Panc1 (cell line): ENCODE data around the gene KANSL2. TPM values are rescaled to one million over a fixed set of nuclear protein-coding genes. Genes with fewer than 3 reads are reported as not detected.

Source experiments
- ATAC-seq: fragments of 200-7000 bp; cut with Tn5 transposase; 2 replicates; pipeline ENCODE4 v1.9.1; 2020; ENCODE audit warnings: mild to moderate bottlenecking, moderate library complexity
- BruUV-seq: library from RNA; stranded (reverse); fragments of 400-500 nt; replicated peaks from 2 replicates; lab custom pipeline; 2021; lab: Mats Ljungman, UMichigan
- CTCF ChIA-PET: fragments of 300-600 bp; sonication (Branson Sonifier 250); formaldehyde crosslinking; loops from one replicate; lab custom pipeline; 2022; ENCODE audit warnings: antibody characterized with exemption; lab: Charles Lee
- POLR2A ChIA-PET: fragments of 300-600 bp; sonication (Branson Sonifier 250); formaldehyde crosslinking; loops from one replicate; lab custom pipeline; 2022; ENCODE audit warnings: antibody characterized with exemption; lab: Charles Lee
- DNase-seq: peaks from one replicate; pipeline ENCODE4 v3.0.0-alpha.2; 2010; ENCODE audit warnings: low read depth, low spot score
- H3K27ac ChIP-seq: 2 replicates; pipeline ENCODE4 v1.5.1; 2011; ENCODE audit warnings: mild to moderate bottlenecking, low read length, inconsistent platforms
- H3K27me3 ChIP-seq: fragments of 200-500 bp; sonication (Bioruptor generic); 2 replicates; pipeline ENCODE4 v1.6.0; 2014; ENCODE audit warnings: low read length, inconsistent platforms; ENCODE audit not compliant: control insufficient read depth, insufficient read depth
- H3K36me3 ChIP-seq: fragments of 200-500 bp; sonication (Bioruptor generic); 2 replicates; pipeline ENCODE4 v1.5.1; 2014; ENCODE audit warnings: inconsistent platforms, mild to moderate bottlenecking, low read length, moderate library complexity; ENCODE audit not compliant: control insufficient read depth, insufficient read depth
- H3K4me1 ChIP-seq: 2 replicates; pipeline ENCODE4 v1.5.1; 2011; ENCODE audit warnings: inconsistent platforms, mild to moderate bottlenecking, low read length, moderate library complexity; ENCODE audit not compliant: control insufficient read depth, insufficient read depth
- H3K4me3 ChIP-seq, 2 experiments: 2 replicates each; pipeline ENCODE4 v1.5.1; 2011 to 2012; ENCODE audit warnings: low read depth in 2 of 2, low read length in 2 of 2, mild to moderate bottlenecking in 2 of 2, inconsistent platforms in 1 of 2, moderate library complexity in 1 of 2
- H3K9me3 ChIP-seq: fragments of 200-500 bp; sonication (Bioruptor generic); 2 replicates; pipeline ENCODE4 v1.5.1; 2014; ENCODE audit warnings: low read depth, mild to moderate bottlenecking, inconsistent platforms, low read length, moderate library complexity; ENCODE audit not compliant: control insufficient read depth, insufficient read depth
- CTCF ChIP-seq: fragments of 450-650 bp; IDR thresholded peaks from 2 replicates; pipeline ENCODE4 v1.5.1; 2017; ENCODE audit warnings: mild to moderate bottlenecking
- POLR2AphosphoS5 ChIP-seq: IDR thresholded peaks from 2 replicates; pipeline ENCODE4 v1.6.1; 2012; ENCODE audit warnings: mild to moderate bottlenecking, low read depth, low read length, moderate library complexity
- REST ChIP-seq, 2 experiments: IDR thresholded peaks; 2 replicates each; pipeline ENCODE4 v1.6.1; 2011 to 2012; ENCODE audit warnings: low read depth in 2 of 2, control low read depth in 1 of 2, low read length in 1 of 2, mild to moderate bottlenecking in 1 of 2, moderate library complexity in 1 of 2; ENCODE audit not compliant: insufficient read depth in 1 of 2
- SIN3A ChIP-seq: IDR thresholded peaks from 2 replicates; pipeline ENCODE4 v1.6.1; 2012; ENCODE audit warnings: low read depth, mild to moderate bottlenecking, low read length, moderate library complexity, borderline replicate concordance; ENCODE audit not compliant: insufficient read depth
- TCF7L2 ChIP-seq: IDR thresholded peaks from 2 replicates; pipeline ENCODE4 v1.6.1; 2011; ENCODE audit warnings: mild to moderate bottlenecking, low read depth, low read length, inconsistent platforms
- in situ Hi-C: cut with HindIII; loops from 2 replicates; pipeline ENCODE4 v1.10.0; 2016; ENCODE audit warnings: low sequenced_read_pairs, low pct_unique_long_range_greater_than_20kb
- intact Hi-C: fragments of 100-400 bp; cut with micrococcal nuclease; formaldehyde crosslinking; loops from one replicate; pipeline ENCODE4 v1.10.0; 2022; ENCODE audit not compliant: unreplicated experiment
- microRNA-seq: library from miRNA; unstranded; fragments of <30 nt; microRNA quantifications from one replicate; pipeline ENCODE4 v1.1.0, GENCODE V29; 2020; ENCODE audit not compliant: unreplicated experiment
- total RNA-seq: library from RNA; stranded (reverse); gene quantifications from one replicate; pipeline ENCODE4 v1.2.1, GENCODE V29; 2021; ENCODE audit not compliant: unreplicated experiment

Gene KANSL2
- total RNA-seq, 1 experiment from 2014 or later, result 36.9 TPM

GRCh38 chr12:48613321-48613720, 68.7 kb downstream of the KANSL2 start:
- POLR2A ChIA-PET, result no interaction called here
- no TSS peak for BruUV-seq
- intact Hi-C loops, result no loop called here
- in situ Hi-C loops, result no loop called here
- H3K27me3 ChIP-seq, result peaks cover 5% of the 10 kb centered on the region; the same call in 1 of the 2 replicates
- TF ChIP-seq SIN3A, result no peak
- no peak for TF ChIP-seq REST (IDR thresholded peaks at IDR 0.05; ENCODE audit: insufficient read depth in 1 of 2, low read depth in 2 of 2, low read length in 1 of 2)
- TF ChIP-seq POLR2AphosphoS5, result no peak
- TF ChIP-seq CTCF, result no peak
- TF ChIP-seq TCF7L2, result no peak
- no peak overlapping the region for H3K4me3 ChIP-seq
- H3K36me3 ChIP-seq, result no peaks in the 10 kb centered on the region
- DNase-seq (no peak), ATAC-seq (no peak)
- no peaks in the 10 kb centered on the region for H3K9me3 ChIP-seq
- no peaks in the 10 kb centered on the region for H3K4me1 ChIP-seq
- H3K27ac ChIP-seq, result no peak overlapping the region
- CTCF ChIA-PET, result interaction anchor here (0.5 kb wide), 1 partner anchor 33 kb away, joined by 5 read pairs; no protein-coding TSS in a partner anchor

Small RNA genes lying within 50 kb of the gene (microRNA-seq; reads per million reads assigned to microRNA genes)
- gene MIR1291, result 1.3 reads per million

Other genes with a start within 250 kb of the KANSL2 start
- gene ANP32D, start 209.7 kb downstream of the KANSL2 start, total RNA-seq, result not detected
- gene C12orf54, start 199.7 kb downstream of the KANSL2 start, total RNA-seq, result not detected
- not detected for gene OR8S1, start 156.6 kb downstream of the KANSL2 start, total RNA-seq
- not detected for gene LALBA, start 112.2 kb downstream of the KANSL2 start, total RNA-seq
- gene CCNT1, start 34.5 kb upstream of the KANSL2 start, total RNA-seq, result 50.0 TPM
- gene ADCY6, start 106.9 kb upstream of the KANSL2 start, total RNA-seq, result 24.1 TPM
- 40.5 TPM for gene CACNB3, start 136.3 kb upstream of the KANSL2 start, total RNA-seq
- 130 TPM for gene DDX23, start 169.9 kb upstream of the KANSL2 start, total RNA-seq
- gene RND1, start 183.6 kb upstream of the KANSL2 start, total RNA-seq, result 0.44 TPM
- gene FKBP11, start 243.3 kb upstream of the KANSL2 start, total RNA-seq, result 21.1 TPM